ENCODE measurements around the gene IL18RAP. TPM values are rescaled to one million over a fixed set of nuclear protein-coding genes. Genes with fewer than 3 reads are reported as not detected.

IL18RAP gene, protein sequence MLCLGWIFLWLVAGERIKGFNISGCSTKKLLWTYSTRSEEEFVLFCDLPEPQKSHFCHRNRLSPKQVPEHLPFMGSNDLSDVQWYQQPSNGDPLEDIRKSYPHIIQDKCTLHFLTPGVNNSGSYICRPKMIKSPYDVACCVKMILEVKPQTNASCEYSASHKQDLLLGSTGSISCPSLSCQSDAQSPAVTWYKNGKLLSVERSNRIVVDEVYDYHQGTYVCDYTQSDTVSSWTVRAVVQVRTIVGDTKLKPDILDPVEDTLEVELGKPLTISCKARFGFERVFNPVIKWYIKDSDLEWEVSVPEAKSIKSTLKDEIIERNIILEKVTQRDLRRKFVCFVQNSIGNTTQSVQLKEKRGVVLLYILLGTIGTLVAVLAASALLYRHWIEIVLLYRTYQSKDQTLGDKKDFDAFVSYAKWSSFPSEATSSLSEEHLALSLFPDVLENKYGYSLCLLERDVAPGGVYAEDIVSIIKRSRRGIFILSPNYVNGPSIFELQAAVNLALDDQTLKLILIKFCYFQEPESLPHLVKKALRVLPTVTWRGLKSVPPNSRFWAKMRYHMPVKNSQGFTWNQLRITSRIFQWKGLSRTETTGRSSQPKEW
- total RNA-seq (2022; extraction: Qiagen RNA extraction; ENCODE audit: low read depth) = 0.09 TPM in 1 of 5 replicates, not detected in the others

DNA sequence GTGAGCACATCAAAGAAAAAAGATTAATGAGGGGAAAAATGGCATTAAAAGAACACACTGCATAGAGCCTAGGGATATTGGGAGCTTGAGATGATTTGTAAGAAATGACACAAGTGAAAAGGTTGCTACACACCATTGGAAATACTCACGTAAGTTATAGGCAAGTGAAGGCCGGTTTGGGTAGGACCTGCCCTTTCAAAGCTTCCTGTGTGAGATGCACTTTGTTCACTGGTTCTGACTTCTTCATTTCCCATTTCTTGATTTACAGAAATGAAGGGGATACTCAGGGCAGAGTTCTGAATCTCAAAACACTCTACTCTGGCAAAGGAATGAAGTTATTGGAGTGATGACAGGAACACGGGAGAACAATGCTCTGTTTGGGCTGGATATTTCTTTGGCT lies at the start of gene IL18RAP:
TSS of gene IL18RAP (plus strand) at position 251 of the 400 bp plus-strand sequence. CDS start at position 369, 118 bp downstream.

DNA sequence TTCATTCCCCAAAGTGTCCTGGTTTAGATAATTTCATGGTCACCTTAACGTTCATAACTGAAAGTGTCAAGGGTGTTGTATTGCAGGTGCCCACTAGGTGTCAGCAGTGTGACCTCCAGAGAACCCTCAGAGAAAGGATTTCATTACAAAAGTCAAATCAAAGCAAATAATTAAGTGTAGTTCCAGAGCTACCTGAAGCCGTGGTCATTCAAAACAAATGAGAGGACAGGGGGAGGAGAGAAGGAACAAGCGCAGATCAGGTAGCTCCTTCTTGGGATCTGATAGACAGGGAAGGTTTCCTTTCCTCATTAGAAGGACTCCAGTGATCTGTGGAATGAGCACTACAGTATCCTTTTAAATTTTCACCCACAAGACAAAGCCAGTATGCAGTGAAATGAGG lies 50.1 kb downstream of the IL18RAP start, which contains the start of gene SLC9A4:
TSS of gene SLC9A4 (plus strand) at position 207 of the 400 bp plus-strand sequence. CDS start 534 bp downstream, outside the sequence.

Other genes starting within 250 kb of the IL18RAP start
- gene IL1RL2, start 236.1 kb upstream of the IL18RAP start, total RNA-seq (2022; extraction: Qiagen RNA extraction; ENCODE audit: low read depth) = 0.05 TPM in 1 of 5 replicates, not detected in the others
- gene IL1RL1, start 111.6 kb upstream of the IL18RAP start, total RNA-seq (2022; extraction: Qiagen RNA extraction; ENCODE audit: low read depth) = 0.53 to 1.4 TPM (median 0.83 TPM) in 5 replicates
- gene IL18R1, start 67.4 kb upstream of the IL18RAP start, total RNA-seq (2022; extraction: Qiagen RNA extraction; ENCODE audit: low read depth) = 0.69 to 1.3 TPM (median 0.79 TPM) in 5 replicates
- gene SLC9A4, start 50.1 kb downstream of the IL18RAP start, total RNA-seq (2022; extraction: Qiagen RNA extraction; ENCODE audit: low read depth) = not detected in 5 replicates
- 2.9 to 3.7 TPM (median 3.1 TPM) in 5 replicates for gene SLC9A2, start 196.4 kb downstream of the IL18RAP start, total RNA-seq (2022; extraction: Qiagen RNA extraction; ENCODE audit: low read depth)